SJSA1 (cell line): ENCODE measurements around the gene TRABD2B. TPM values are rescaled to one million over a fixed set of nuclear protein-coding genes. Genes with fewer than 3 reads are reported as not detected.

Experiments used
- DNase-seq, 2 experiments: peaks; one replicate each; pipeline ENCODE4 v3.0.0-alpha.2; 2015 to 2020; ENCODE audit warnings: low spot score in 2 of 2, low read depth in 1 of 2
- H3K27ac ChIP-seq: fragments of 250-450 bp; sonication (Bioruptor Pico); 2 replicates; pipeline ENCODE4 v1.5.1; 2020; ENCODE audit warnings: mild to moderate bottlenecking, moderate library complexity
- H3K27me3 ChIP-seq: fragments of 250-450 bp; sonication (Bioruptor Pico); replicated peaks from 2 replicates; pipeline ENCODE4 v1.5.1; 2020; ENCODE audit warnings: mild to moderate bottlenecking, moderate library complexity
- H3K36me3 ChIP-seq: fragments of 250-450 bp; sonication (Bioruptor Pico); 2 replicates; pipeline ENCODE4 v1.5.1; 2020; ENCODE audit warnings: mild to moderate bottlenecking
- H3K4me1 ChIP-seq: fragments of 250-450 bp; sonication (Bioruptor Pico); replicated peaks from 2 replicates; pipeline ENCODE4 v1.6.1; 2021; ENCODE audit warnings: mild to moderate bottlenecking
- H3K4me3 ChIP-seq: fragments of 250-450 bp; sonication (Bioruptor Pico); 2 replicates; pipeline ENCODE4 v1.5.1; 2020; ENCODE audit warnings: mild to moderate bottlenecking
- H3K9me3 ChIP-seq: fragments of 250-450 bp; sonication (Bioruptor Pico); replicated peaks from 2 replicates; pipeline ENCODE4 v1.5.1; 2020; ENCODE audit warnings: mild to moderate bottlenecking
- total RNA-seq: library from RNA; depleted of rRNA; stranded (reverse); fragments of >200 nt; shearing (Covaris generic); gene quantifications from 2 replicates; pipeline ENCODE4 v1.2.3, GENCODE V29; 2014

The TRABD2B gene
- total RNA-seq, 1 experiment from 2014 or later, result 0.16 TPM

- Histone ChIP-seq H3K36me3 (no peaks in the 10 kb centered on the region), H3K4me3 (no peak overlapping the region), H3K4me1 (peaks cover 33% of the 10 kb centered on the region), H3K27me3 (no peaks in the 10 kb centered on the region), H3K9me3 (peaks cover 4% of the 10 kb centered on the region; the same call in 1 of the 2 replicates), H3K27ac (no peak overlapping the region)
- no peak for DNase-seq
Observed at GRCh38 chr1:47838562-47839432, 158.4 kb downstream of the TRABD2B start.

GRCh38 chr1:47837866-47838561 is 159.2 kb downstream of the TRABD2B start:
- no peak for DNase-seq
- Histone ChIP-seq H3K4me1 (peaks cover 30% of the 10 kb centered on the region), H3K36me3 (no peaks in the 10 kb centered on the region), H3K27ac (no peak overlapping the region), H3K27me3 (no peaks in the 10 kb centered on the region), H3K4me3 (no peak overlapping the region), H3K9me3 (peaks cover 4% of the 10 kb centered on the region; the same call in 1 of the 2 replicates)

GRCh38 chr1:47837056-47837830 is 159.9 kb downstream of the TRABD2B start:
- H3K27me3 ChIP-seq, result no peaks in the 10 kb centered on the region
- H3K4me1 ChIP-seq, result peaks cover 22% of the 10 kb centered on the region
- no peaks in the 10 kb centered on the region for H3K36me3 ChIP-seq
- no peak for DNase-seq
- H3K27ac ChIP-seq, result no peak overlapping the region
- peaks cover 4% of the 10 kb centered on the region; the same call in 1 of the 2 replicates for H3K9me3 ChIP-seq
- H3K4me3 ChIP-seq, result no peak overlapping the region

GRCh38 chr1:47835409-47835808 is 161.8 kb downstream of the TRABD2B start:
- no peak overlapping the region for H3K4me3 ChIP-seq
- H3K27me3 ChIP-seq, result no peaks in the 10 kb centered on the region
- H3K9me3 ChIP-seq, result peaks cover 4% of the 10 kb centered on the region; the same call in 1 of the 2 replicates
- H3K36me3 ChIP-seq, result no peaks in the 10 kb centered on the region
- DNase-seq, result no peak
- no peak overlapping the region for H3K27ac ChIP-seq
- peaks cover 8% of the 10 kb centered on the region for H3K4me1 ChIP-seq

GRCh38 chr1:47834326-47834725 is 162.9 kb downstream of the TRABD2B start:
- no peaks in the 10 kb centered on the region for H3K36me3 ChIP-seq
- H3K4me1 ChIP-seq, result no peaks in the 10 kb centered on the region; the same call in 1 of the 2 replicates
- H3K4me3 ChIP-seq, result no peak overlapping the region
- no peak overlapping the region for H3K27ac ChIP-seq
- H3K27me3 ChIP-seq, result no peaks in the 10 kb centered on the region
- no peak for DNase-seq
- peaks cover 4% of the 10 kb centered on the region; the same call in 1 of the 2 replicates for H3K9me3 ChIP-seq

- Histone ChIP-seq H3K4me1 (peaks cover 25% of the 10 kb centered on the region), H3K4me3 (no peak overlapping the region), H3K27ac (no peak overlapping the region), H3K9me3 (peaks cover 4% of the 10 kb centered on the region; the same call in 1 of the 2 replicates), H3K36me3 (no peaks in the 10 kb centered on the region), H3K27me3 (no peaks in the 10 kb centered on the region)
- no peak for DNase-seq
Observed at GRCh38 chr1:47830641-47831333, 166.4 kb downstream of the TRABD2B start.

GRCh38 chr1:47830021-47830420 is 167.2 kb downstream of the TRABD2B start:
- Histone ChIP-seq H3K27me3 (no peaks in the 10 kb centered on the region), H3K27ac (no peak overlapping the region), H3K4me1 (peaks cover 28% of the 10 kb centered on the region), H3K4me3 (no peak overlapping the region), H3K9me3 (peaks cover under 1% of the 10 kb centered on the region; the same call in 1 of the 2 replicates), H3K36me3 (no peaks in the 10 kb centered on the region)
- DNase-seq, result no peak

GRCh38 chr1:47828978-47829377 is 168.2 kb downstream of the TRABD2B start:
- Histone ChIP-seq H3K9me3 (no peaks in the 10 kb centered on the region), H3K4me3 (no peak overlapping the region), H3K36me3 (no peaks in the 10 kb centered on the region), H3K4me1 (peaks cover 34% of the 10 kb centered on the region), H3K27ac (no peak overlapping the region), H3K27me3 (no peaks in the 10 kb centered on the region)
- no peak for DNase-seq

- peak; percentile 92 to 95 for DNase-seq
- H3K4me1 ChIP-seq, result peaks cover 50% of the 10 kb centered on the region
- H3K27me3 ChIP-seq, result no peaks in the 10 kb centered on the region
- peak overlapping the region; percentile 50 for H3K27ac ChIP-seq
- H3K4me3 ChIP-seq, result no peak overlapping the region
- H3K9me3 ChIP-seq, result no peaks in the 10 kb centered on the region
- no peaks in the 10 kb centered on the region for H3K36me3 ChIP-seq
Observed at GRCh38 chr1:47827109-47827508, 170.1 kb downstream of the TRABD2B start.

- H3K27ac ChIP-seq, result no peak overlapping the region
- H3K27me3 ChIP-seq, result no peaks in the 10 kb centered on the region
- H3K4me1 ChIP-seq, result peaks cover 57% of the 10 kb centered on the region
- no peaks in the 10 kb centered on the region for H3K36me3 ChIP-seq
- H3K4me3 ChIP-seq, result no peak overlapping the region
- H3K9me3 ChIP-seq, result no peaks in the 10 kb centered on the region
- no peak for DNase-seq
Observed at GRCh38 chr1:47824716-47825115, 172.5 kb downstream of the TRABD2B start.

GRCh38 chr1:47824297-47824696 is 172.9 kb downstream of the TRABD2B start:
- no peak overlapping the region for H3K27ac ChIP-seq
- no peaks in the 10 kb centered on the region for H3K36me3 ChIP-seq
- peaks cover 61% of the 10 kb centered on the region for H3K4me1 ChIP-seq
- H3K9me3 ChIP-seq, result no peaks in the 10 kb centered on the region
- no peak overlapping the region for H3K4me3 ChIP-seq
- no peaks in the 10 kb centered on the region for H3K27me3 ChIP-seq
- no peak for DNase-seq

- Histone ChIP-seq H3K27ac (no peak overlapping the region), H3K9me3 (no peaks in the 10 kb centered on the region), H3K36me3 (no peaks in the 10 kb centered on the region), H3K27me3 (no peaks in the 10 kb centered on the region), H3K4me3 (no peak overlapping the region), H3K4me1 (peaks cover 69% of the 10 kb centered on the region)
- DNase-seq, result no peak
Observed at GRCh38 chr1:47823040-47823808, 174.0 kb downstream of the TRABD2B start.
